Stimulated activated CD8-positive, alpha-beta memory T cell treated with anti-CD3 and anti-CD28 coated beads, Interleukin-12 subunit alpha, Interleukin-12 subunit beta, amount 100 ng/mL, for 4 hours (primary cell): Measurements from ENCODE around the gene TMEM91.
A peak's percentile ranks its signal among the peaks of the same experiment; 100 is the strongest.
"Not testable (repeated sequence)": the region's sequence is repeated elsewhere in the genome, so short reads cannot be mapped to it uniquely, and the experiment has no call there.

Experiments used
- DNase-seq: peaks from one replicate; pipeline ENCODE4 v3.0.0-alpha.2; 2020; ENCODE audit warnings: low read depth

Gene TMEM91

GRCh38 chr19:41353466-41354342 is 22.6 kb upstream of the TMEM91 start, which contains the start of gene TGFB1:
Gene TGFB1 (minus strand): TSS chr19:41353922. CDS start chr19:41353044, 878 bp downstream.
- peak; percentile 96 for DNase-seq

GRCh38 chr19:41354343-41354953 is 21.9 kb upstream of the TMEM91 start:
- no peak for DNase-seq

GRCh38 chr19:41355035-41355434 is 21.3 kb upstream of the TMEM91 start:
- no peak for DNase-seq

GRCh38 chr19:41355802-41356201 is 20.5 kb upstream of the TMEM91 start:
- DNase-seq = no peak

GRCh38 chr19:41356984-41357739 is 19.2 kb upstream of the TMEM91 start:
- DNase-seq = no peak

- DNase-seq = no peak
Observed at GRCh38 chr19:41357746-41358145, 18.6 kb upstream of the TMEM91 start.

GRCh38 chr19:41359741-41360140 is 16.6 kb upstream of the TMEM91 start:
- DNase-seq = no peak

- DNase-seq = no peak
Observed at GRCh38 chr19:41362143-41362847, 14.0 kb upstream of the TMEM91 start.

GRCh38 chr19:41363371-41363752 is 13.0 kb upstream of the TMEM91 start:
- no peak for DNase-seq

- peak; percentile 93 for DNase-seq
Observed at GRCh38 chr19:41363753-41364523, 12.4 kb upstream of the TMEM91 start, which contains the start of gene B9D2. Gene B9D2 (minus strand): TSS chr19:41364149. CDS start chr19:41363519, 630 bp downstream.

- DNase-seq = no peak
Observed at GRCh38 chr19:41364524-41365391, 11.6 kb upstream of the TMEM91 start.

GRCh38 chr19:41366089-41366488 is 10.2 kb upstream of the TMEM91 start:
- no peak for DNase-seq

GRCh38 chr19:41367848-41368301 is 8.5 kb upstream of the TMEM91 start:
- DNase-seq = no peak

- DNase-seq = no peak
Observed at GRCh38 chr19:41369769-41370168, 6.6 kb upstream of the TMEM91 start.

GRCh38 chr19:41371119-41371518 is 5.2 kb upstream of the TMEM91 start:
- not testable (repeated sequence) for DNase-seq

- DNase-seq = no peak
Observed at GRCh38 chr19:41371541-41371940, 4.8 kb upstream of the TMEM91 start.

- DNase-seq = no peak
Observed at GRCh38 chr19:41372501-41372900, 3.8 kb upstream of the TMEM91 start.

GRCh38 chr19:41373993-41374392 is 2.3 kb upstream of the TMEM91 start:
- no peak for DNase-seq

- peak; percentile 28 for DNase-seq
Observed at GRCh38 chr19:41376998-41377365, 649 bp downstream of the TMEM91 start.
